GM19397 (cell line): ENCODE data around the gene SPATA24.
"Not testable (repeated sequence)": the region's sequence is repeated elsewhere in the genome, so short reads cannot be mapped to it uniquely, and the experiment has no call there.

Experiments
- ATAC-seq: cut with Tn5 transposase; IDR thresholded peaks from one replicate; pipeline ENCODE4 v1.9.1; 2021; ENCODE audit warnings: mild to moderate bottlenecking, moderate library complexity; ENCODE audit not compliant: unreplicated experiment

SPATA24 gene

DNA sequence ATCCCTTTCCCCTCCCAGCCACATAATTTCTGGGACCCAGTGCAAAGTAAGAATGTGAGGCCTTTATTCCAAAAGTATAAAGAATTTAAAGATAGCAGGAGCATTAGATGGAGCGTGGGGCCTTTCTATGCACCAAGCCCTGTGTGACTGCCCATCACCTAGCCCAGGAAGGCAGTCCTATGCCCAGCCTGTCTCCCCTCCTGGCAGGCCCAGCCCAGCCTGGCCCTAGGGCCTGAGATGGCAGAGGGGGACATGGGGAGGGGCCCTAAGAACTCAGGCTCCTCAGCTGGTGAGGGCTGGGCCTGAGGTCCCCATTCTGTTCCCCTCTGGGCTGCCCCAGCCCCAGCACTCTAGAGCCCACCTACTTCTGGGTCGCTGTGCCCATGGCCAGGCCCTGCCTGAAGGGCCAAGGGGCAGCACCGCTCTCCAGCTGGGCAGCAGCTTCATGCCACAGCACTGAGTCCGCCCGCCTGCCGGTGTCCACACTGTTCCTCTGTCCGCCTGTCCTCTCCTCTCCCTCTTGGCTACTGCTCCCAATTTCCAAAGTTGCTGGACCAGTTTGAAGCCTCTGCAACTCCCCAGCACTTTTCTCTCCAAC is 19.8 kb downstream of the SPATA24 start:
- ATAC-seq, result no peak

DNA sequence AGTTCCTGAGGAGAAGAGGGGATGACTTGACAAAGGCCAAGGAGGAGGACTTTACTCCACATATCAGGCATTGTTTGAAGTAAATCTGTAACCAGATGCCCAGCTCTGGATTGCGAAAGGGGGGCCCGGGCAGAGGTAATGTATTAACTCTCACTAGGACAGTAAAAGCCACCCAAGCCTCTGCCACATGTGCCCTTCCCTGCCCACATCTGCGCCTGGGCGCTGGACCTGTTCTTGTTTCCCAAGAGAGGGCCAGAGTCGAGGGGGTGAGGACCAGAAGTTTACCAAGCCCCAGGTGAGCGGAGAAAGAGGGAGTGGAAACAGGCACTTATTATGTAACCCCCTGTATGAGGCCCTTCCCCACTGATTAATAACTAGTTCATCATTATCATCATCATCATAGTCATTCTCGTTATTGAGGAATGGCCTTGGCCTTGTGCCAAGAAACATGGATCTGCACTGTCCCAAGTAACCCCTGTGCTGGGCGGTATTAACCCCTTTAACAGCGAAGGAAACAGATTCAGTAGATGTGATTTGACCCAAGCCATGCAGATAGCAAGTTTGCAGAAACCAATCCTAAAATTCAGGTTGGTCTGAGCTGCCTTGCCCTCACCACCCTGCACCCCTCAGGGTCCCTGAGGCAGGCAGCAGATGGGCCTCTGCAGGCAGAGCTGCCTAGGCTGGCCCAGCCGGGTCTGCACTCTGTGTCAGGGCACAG is 20.5 kb downstream of the SPATA24 start, which contains the start of gene SLC23A1:
Gene SLC23A1 (minus strand): TSS at position 23 of the 718 bp plus-strand sequence. CDS start 44 bp downstream, outside the sequence.
- ATAC-seq, result no peak

DNA sequence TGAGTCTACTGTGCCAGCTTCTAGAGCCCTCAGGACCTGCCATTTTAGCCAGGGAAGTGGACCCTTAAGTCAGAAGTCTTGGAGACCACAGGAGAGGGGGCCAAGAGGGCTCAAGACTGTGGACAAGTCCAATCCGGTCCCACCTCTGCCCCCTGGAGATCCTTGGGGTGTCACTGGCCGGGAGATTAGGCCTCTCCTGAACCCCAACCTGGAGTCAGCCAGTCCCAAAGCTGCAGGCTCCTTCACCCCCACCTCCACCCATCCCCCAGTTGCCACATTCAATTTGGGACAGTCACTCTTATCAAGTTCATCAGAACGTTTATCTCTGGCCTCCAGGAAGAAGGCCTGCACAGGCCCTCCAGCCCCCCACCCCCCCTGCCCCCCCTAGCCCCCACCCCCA is 21.1 kb downstream of the SPATA24 start:
- ATAC-seq, result no peak

DNA sequence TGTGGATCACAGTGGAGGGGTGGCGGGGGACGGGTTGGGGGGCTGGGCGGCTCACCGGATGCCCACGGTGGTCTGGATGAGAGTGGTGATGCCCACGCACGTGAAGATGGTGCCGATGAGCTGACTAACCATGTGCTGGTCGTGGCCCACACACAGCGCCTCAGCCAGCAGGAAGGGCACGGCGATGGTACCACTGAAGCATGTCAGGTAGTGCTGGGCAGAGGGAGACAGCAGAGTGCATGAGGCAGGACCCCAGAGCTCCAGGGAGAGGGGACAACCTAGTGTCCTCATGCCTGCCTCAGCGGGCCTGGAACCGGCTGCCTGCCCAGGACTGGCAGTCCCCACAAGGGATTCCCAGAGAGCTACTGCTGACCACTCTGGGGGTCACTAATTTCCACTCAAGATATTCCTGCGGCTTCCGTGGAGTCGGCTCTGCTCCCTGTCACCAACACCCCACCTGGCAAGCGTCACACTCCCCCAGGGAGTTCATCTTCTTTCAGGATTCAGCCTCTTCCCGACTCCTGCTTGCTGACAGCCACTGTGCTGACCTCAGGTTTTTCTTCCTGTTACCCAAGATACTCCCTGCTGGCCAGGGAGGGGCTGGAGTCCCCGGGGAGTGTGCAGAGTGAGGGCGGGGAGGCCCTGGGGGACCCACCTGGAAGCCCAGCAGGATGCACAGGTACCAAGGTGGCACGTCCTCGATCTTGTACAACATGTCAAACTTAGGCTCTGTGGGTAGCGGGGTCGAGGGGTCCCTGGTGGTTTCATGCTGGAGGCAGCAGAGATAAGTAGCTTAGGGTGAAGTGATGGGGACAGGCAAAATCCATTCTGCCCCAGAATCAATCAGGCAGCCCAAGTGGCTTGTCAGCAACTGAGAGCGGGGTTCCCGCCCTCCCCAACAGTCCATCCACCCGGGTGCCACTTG is 21.8 kb downstream of the SPATA24 start:
- no peak for ATAC-seq

DNA sequence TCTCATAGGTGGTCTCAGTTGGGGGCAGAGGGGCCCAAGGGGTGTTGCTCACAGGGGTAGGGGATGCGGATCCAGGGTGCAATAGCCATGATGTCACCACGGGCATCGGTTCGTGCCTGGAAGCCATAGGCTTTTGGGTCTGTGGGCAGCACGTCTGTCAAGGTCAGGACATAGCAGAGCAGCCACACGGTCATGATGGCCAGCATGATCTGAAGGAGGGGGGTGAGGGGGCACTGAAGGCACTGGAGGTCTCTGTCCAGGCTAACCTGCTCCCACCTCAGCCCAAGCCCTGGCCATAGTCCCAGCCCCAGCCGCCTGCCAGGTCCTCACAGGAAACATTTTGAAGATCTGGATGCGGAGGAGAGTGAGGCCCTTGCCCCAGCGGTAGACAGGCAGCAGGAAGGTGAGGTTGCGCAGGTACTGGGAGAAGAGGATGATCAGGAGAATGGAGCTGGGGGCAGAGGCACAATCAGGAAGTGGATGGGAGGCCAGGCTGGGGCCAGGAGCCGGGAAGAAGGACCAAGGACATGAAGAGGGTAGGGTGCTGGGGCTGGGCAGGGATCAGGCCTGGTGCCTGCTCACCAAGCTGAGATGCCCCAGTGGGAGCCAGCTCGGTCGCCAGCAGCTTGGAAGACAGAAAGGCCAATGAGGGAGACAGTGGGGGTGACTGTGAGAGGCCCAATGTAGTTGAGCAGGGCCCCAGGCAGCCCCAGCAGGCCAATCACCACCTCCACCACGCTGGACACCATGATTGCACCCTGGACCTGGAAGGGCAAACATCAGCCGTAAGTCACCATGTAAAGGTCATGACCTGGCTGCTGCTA is 24.1 kb downstream of the SPATA24 start:
- no peak for ATAC-seq

DNA sequence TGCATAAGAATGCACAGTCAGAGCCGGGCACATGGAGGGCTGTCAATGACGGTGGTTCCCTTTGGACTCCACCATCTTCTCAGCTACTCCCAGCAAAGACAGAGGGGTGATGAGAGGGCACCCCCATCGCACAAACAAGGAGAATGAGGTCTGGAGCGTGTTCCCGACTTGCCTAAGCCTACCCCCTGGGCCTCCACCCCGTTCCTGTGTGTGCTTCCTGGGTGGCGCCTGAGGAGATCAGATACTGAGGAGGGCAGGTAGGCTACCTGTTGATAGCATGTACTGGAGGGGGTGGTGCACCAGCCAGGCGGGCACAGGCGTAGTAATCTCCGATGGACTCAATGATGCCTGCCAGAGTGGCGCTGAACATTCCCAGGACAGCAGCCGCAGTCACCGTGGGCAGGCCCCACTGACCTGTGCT is 24.9 kb downstream of the SPATA24 start:
- no peak for ATAC-seq

DNA sequence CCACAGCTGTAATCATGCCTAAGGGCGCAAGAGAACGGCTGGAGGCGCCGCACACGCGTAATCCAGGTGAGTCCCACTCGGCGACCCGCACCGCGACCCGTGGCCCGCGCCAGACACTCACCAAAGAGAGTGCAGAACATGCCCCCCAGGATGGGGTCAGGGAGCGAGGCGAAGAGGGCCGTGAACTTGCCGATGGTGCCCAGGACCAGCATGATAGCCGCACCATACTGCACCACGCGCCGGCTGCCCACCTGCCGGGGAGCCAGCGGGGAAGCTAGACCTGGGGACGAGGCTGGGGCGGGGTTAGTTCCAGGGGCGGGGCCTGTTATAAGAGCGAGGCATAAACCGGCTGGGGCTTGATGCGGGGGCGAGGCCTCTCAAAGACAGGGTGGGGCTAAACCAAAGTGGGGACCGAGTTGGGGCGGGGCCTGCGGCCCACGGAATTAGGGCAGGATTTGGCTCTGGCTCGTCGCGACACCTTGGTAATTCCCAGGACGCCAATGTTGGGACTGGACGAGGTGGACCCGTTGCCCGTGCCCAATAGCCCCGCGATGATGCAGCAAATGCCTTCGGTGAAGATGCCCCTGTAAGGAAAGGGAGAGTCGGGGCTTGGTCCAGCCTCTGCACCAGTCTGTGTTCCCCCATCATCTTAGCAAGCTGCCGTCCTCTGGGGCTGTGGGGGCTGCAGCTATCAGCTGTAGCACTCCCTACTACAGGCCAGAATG is 25.6 kb downstream of the SPATA24 start:
- ATAC-seq, result no peak

DNA sequence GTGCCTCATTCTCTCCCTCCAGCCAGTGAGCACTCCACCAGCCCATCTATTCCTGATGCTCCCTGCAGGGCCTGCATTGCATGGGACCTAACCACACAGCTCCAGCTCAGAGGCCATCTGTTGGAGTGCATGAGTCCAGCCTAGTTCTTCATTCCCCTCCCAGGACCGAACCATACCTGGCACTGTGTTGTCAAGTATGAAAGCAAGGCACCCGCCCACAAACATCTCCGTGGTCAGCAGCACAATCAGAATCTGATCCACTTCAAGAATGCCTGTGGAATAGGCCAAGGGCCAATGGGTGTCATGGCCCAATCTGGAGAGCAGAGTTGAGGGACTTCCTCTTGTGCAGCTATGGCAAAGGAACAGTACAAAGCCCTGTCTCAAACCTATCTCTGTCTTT is 26.7 kb downstream of the SPATA24 start:
- no peak for ATAC-seq

DNA sequence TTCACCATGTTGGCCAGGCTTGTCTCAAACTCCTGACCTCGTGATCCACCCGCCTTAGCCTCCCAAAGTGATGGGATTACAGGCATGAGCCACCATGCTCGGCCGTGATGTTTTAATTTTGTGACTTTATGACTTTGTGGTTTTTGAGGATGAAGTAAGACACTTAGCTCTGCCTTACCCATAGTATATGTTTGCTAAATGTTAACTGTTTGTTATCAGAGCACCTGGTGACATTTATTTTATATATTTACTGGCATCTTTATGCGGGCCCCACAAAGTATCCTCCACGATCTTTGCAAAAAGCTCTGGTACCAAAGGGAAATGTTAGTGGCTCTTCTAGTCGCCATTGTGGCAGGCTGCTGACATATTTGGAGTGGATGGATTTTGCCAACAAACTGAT is 27.5 kb downstream of the SPATA24 start:
- ATAC-seq, result no peak

DNA sequence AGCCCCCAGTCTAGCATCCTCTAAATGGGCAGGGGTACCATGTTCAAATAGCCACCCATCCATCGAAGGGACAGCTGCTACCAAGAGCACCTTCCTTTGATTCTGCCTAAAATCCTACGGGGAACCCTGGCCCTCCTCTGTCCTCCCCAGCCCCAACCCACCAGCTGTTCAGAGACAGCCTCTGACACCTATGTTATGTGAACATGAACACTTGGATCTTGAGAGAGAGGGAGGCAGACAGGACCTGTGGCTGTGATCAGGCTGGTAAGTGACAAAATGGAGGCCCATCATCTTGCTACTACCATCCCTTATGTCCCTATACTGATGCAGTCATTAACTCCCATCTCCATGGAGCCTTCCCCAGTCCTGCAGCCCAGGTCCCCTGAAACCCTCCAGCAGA is 29.0 kb downstream of the SPATA24 start:
- no peak for ATAC-seq

DNA sequence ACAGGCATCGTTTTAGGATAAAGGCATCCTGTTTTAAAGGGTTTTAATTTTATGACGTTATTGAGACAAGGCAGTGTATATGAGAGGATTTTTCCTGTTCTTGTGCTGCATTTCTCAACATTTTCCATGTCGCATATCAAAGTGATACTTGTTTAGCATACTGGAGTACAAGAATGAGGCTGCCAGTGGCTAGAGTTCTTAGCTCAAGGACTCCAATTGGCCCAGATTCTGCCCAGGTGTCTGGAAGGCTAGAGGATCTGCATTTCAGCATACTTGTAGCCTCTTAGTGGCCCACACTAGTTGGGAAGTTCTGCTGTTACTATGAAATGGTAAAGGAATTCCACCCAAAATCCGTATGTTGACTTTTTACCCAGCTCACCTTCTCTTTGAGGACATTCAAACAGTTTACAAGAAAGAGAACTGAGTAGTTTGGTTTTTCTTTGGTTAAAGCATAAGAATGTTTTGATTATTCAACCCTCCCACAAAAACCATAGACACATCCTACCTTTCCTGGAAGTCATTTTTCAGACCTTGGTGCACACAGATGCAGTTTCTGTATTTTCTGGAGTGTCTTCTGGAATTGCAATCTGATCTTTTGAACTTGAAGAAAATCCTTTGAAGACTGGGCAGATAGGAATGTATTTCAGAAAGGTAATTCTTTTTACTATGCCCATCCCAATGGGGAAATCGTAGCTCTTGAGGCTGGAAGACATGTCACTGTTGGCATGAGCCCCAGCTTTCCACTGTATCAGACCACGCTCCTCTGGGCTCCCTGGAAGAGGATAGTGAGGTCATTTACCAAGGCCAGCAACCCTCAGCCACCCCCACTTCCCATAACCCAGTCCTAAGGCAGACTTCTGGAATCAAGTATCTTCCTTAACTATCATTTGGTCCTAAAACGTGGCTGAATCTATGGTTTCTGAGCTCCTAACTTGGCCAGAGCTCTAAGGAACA is 32.1 kb downstream of the SPATA24 start:
- ATAC-seq, result no peak

DNA sequence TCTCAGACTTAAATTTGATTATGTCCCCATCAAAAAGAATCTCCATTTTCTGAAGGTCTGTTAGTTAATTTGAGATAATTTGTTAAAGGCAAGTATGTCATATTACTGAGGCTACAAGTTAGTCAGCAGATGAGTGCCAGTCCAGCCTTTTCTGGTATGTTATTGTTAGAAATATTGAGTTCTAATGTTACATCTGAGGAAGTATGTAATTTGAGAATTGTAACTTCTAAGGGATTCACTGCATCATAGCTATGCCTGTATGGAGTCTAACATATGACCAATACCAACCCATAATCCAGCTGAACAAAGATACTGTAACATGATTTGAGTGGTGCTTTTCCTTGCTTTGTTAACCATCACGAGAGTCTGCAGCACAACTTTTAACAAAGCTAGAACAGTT is 34.7 kb downstream of the SPATA24 start:
- no peak for ATAC-seq

DNA sequence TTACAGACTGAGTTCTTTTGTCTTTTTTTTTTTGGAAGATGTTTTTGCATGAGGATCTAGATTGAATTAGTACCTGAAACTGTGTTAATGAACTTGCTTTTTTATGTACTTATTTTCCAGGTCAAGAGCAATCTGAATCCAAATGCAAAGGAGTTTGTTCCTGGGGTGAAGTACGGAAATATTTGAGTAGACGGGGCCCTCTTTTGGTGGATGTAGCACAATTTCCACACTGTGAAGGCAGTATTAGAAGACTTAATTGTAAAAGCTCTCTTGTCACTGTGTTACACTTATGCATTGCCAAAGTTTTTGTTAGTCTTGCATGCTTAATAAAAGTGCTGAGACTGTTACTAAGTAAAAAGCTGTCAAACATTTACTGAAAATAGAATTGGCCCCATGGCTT is 35.3 kb downstream of the SPATA24 start:
- no peak for ATAC-seq

DNA sequence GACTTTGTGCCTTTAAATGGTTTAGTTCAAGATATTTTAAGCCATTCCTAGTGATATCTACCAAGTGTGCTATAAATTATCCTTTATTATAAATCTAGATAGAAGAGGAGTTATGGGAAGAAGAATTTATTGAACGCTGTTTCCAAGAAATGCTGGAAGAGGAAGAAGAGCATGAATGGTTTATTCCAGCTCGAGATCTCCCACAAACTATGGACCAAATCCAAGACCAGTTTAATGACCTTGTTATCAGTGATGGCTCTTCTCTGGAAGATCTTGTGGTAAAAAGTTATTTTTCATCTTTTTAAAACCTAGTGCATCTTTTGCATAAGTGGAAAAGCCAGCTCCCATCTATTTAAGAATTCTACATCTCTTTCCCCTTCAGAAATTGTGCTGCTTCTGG is 39.4 kb downstream of the SPATA24 start:
- no peak for ATAC-seq

DNA sequence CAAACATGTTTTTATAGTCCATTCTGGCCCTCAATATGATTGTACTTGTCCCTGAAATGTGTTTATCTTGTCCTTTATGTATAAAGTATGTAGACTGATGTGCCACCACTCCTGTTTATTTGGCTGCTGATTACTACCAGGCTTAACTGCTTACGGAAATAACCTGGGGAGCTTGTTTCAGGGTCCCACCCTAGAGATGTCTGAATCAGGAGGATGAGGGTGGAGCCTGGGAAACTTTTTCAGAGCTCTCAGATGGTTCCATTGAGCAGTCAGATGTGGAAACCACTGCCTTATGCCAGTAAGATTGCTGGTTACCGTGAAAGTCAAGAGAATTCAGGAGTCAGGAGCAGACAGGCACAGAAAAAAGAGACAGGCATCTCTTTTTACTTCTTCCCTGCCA is 40.0 kb downstream of the SPATA24 start:
- no peak for ATAC-seq

DNA sequence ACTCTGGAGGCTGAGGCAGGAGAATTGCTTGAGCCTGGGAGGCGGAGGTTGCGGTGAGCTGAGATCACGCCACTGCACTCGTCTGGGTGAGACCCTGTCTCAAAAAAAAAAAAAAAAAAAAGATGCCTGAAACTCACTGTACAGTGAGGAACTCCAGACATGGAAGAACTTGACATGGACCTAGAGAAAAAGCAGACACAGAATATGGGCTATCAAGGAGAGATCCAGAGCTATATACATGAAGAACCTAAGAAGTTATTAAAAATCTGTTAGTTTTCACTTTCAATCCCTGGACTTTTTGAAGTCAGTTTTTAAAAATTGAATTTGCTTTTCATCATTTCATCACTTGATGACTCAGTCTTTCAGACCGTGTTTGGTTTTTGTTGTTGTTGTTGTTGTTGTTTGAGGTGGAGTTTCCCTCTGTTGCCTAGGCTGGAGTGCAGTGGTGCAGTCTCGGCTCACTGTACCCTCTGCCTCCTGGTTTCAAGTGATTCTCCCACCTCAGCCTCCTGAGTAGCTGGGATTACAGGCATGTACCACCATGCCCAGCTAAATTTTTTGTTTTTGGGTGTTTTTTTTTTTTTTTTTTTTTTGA is 42.0 kb downstream of the SPATA24 start:
- no peak for ATAC-seq

DNA sequence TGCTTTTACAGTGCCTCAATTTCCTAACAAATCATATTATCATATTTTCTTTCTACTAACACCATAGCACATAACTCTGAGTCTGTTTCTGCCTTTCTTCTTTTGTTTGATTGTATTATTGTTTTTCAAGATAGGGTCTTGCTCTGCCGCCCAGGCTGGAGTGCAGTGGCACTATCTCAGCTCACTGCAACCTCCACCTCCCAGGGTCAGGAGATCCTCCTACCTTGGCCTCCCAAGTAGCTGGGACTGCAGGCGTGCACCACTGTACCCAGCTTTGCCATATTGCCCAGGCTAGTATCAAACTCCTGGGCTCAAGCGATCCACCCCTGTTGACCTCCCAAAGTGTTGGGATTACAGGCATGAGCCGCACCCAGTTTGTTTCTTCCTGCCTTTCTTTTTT is 43.5 kb downstream of the SPATA24 start:
- ATAC-seq, result no peak

DNA sequence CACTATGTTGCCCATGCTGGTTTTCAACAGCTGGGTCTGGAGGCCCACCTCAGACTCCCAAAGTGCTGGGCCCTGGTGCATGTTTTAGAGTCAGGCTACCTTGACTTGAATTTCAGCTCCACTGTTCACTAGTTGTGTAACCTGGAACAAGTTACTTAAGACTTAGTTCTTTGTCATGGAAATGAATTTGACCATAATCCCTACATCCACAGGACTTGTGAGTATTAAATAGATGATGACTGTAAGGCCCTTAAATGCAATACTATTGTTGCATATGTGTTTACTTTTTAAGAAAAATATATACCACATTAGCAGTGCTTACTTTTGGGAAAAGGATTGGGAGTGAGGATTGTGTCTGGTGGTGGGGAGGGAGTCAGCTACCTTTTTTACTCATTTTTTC is 45.8 kb downstream of the SPATA24 start:
- ATAC-seq, result no peak

DNA sequence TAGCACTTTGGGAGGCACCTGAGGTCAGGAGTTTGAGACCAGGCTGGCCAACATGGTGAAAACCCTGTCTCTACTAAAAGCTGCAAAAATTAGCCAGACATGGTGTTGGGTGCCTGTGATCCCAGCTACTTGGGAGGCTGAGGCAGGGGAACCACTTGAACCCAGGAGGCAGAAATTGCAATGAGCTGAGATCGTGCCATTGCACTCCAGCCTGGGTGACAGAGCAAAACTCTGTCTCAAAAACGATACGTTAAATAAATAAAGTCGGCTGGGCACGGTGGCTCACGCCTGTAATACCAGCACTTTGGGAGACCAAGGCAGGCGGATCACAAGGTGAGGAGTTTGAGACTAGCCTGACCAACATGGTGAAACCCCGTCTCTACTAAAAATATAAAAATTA is 48.0 kb downstream of the SPATA24 start:
- not testable (repeated sequence) for ATAC-seq
